Endothelial cell of umbilical vein (primary cell): ENCODE results near the gene CASK. TPM values are rescaled to one million over a fixed set of nuclear protein-coding genes. Genes with fewer than 3 reads are reported as not detected.
A peak's percentile ranks its signal among the peaks of the same experiment; 100 is the strongest.

Experiments
- BruUV-seq: library from RNA; stranded (reverse); fragments of 400-500 nt; replicated peaks from 2 replicates; lab custom pipeline; 2021; lab: Mats Ljungman, UMichigan
- CTCF ChIA-PET: fragments of 300-600, 350-600 bp; sonication (Branson Sonifier 250); formaldehyde crosslinking; loops from one replicate; lab custom pipeline; 2021; ENCODE audit warnings: antibody characterized with exemption, inconsistent platforms; lab: Charles Lee
- POLR2A ChIA-PET: fragments of 300-600, 350-600 bp; sonication (Branson Sonifier 250); formaldehyde crosslinking; loops from one replicate; lab custom pipeline; 2021; ENCODE audit warnings: antibody characterized with exemption, inconsistent platforms; lab: Charles Lee
- DNase-seq: peaks from one replicate; pipeline ENCODE4 v3.0.0-alpha.2; 2011; ENCODE audit warnings: low read depth, low spot score
- FAIRE-seq: peaks from 2 replicates; lab custom pipeline; 2011; peaks lifted over from hg19 to GRCh38; lab: Jason Lieb, UNC
- H2AFZ ChIP-seq: 2 replicates; pipeline ENCODE4 v1.6.0; 2012; ENCODE audit warnings: low read depth, low read length, control low read depth, inconsistent platforms
- H3K27ac ChIP-seq: 2 replicates; pipeline ENCODE4 v1.5.1; 2011; ENCODE audit warnings: low read depth, mild to moderate bottlenecking, control low read depth, low read length, moderate library complexity; ENCODE audit not compliant: insufficient read depth
- H3K27me3 ChIP-seq, 2 experiments: 2 replicates each; pipeline versions ENCODE4 v1.6.0 to v1.6.1; 2011; ENCODE audit warnings: low read length in 2 of 2, mixed read lengths in 1 of 2; ENCODE audit not compliant: control insufficient read depth in 2 of 2, insufficient read depth in 2 of 2
- H3K36me3 ChIP-seq, 2 experiments: 2 replicates in 1 of 2; 3 replicates in 1 of 2; pipeline ENCODE4 v1.5.1; 2011; ENCODE audit warnings: low read length in 2 of 2, mild to moderate bottlenecking in 1 of 2, moderate library complexity in 1 of 2; ENCODE audit not compliant: control insufficient read depth in 2 of 2, insufficient read depth in 2 of 2; ENCODE audit errors: extremely low read depth in 1 of 2
- H3K4me1 ChIP-seq: 3 replicates; pipeline ENCODE4 v1.5.1; 2011; ENCODE audit warnings: mild to moderate bottlenecking, low read length; ENCODE audit not compliant: control insufficient read depth, insufficient read depth; ENCODE audit errors: extremely low read depth
- H3K4me2 ChIP-seq: 2 replicates; pipeline ENCODE4 v1.6.1; 2011; ENCODE audit warnings: low read length, control low read depth, mixed read lengths; ENCODE audit not compliant: insufficient read depth
- H3K4me3 ChIP-seq, 3 experiments: fragments of 200-600 bp in 1 of 3; sonication (generic), shearing (Covaris generic) in 1 of 3; replicated peaks in 1 of 3; 2 replicates each; pipeline ENCODE4 v1.5.1; 2011 to 2016; ENCODE audit warnings: control low read depth in 3 of 3, low read length in 3 of 3, mild to moderate bottlenecking in 2 of 3, inconsistent platforms in 1 of 3, low read depth in 1 of 3, moderate library complexity in 1 of 3; ENCODE audit not compliant: insufficient read depth in 1 of 3
- H3K79me2 ChIP-seq: 2 replicates; pipeline ENCODE4 v1.6.0; 2012; ENCODE audit warnings: low read length, inconsistent platforms; ENCODE audit not compliant: control insufficient read depth, insufficient read depth
- H3K9ac ChIP-seq: replicated peaks from 2 replicates; pipeline ENCODE3; 2011; ENCODE audit warnings: low read length, control low read depth; ENCODE audit not compliant: insufficient read depth; ENCODE audit errors: extremely low read depth
- H3K9me1 ChIP-seq: replicated peaks from 3 replicates; pipeline ENCODE4 v1.6.0; 2011; ENCODE audit warnings: mild to moderate bottlenecking, low read length; ENCODE audit not compliant: control insufficient read depth, insufficient read depth; ENCODE audit errors: extremely low read depth
- H3K9me3 ChIP-seq: replicated peaks from 2 replicates; pipeline ENCODE4 v1.5.1; 2012; ENCODE audit warnings: low read length, inconsistent platforms; ENCODE audit not compliant: control insufficient read depth, insufficient read depth
- H4K20me1 ChIP-seq: replicated peaks from 2 replicates; pipeline ENCODE3; 2011; ENCODE audit warnings: mild to moderate bottlenecking, low read length; ENCODE audit not compliant: control insufficient read depth, insufficient read depth; ENCODE audit errors: extremely low read depth
- EZH2 ChIP-seq: IDR thresholded peaks from 2 replicates; pipeline ENCODE4 v1.6.1; 2012; ENCODE audit warnings: borderline replicate concordance, low read depth, mild to moderate bottlenecking, moderate library complexity, low read length, inconsistent platforms; ENCODE audit not compliant: severe bottlenecking
- FOS ChIP-seq: IDR thresholded peaks from 2 replicates; pipeline ENCODE4 v1.6.1; 2011; ENCODE audit warnings: mild to moderate bottlenecking, low read length, moderate library complexity, borderline replicate concordance; ENCODE audit not compliant: insufficient read depth
- GATA2 ChIP-seq: IDR thresholded peaks from 2 replicates; pipeline ENCODE4 v1.7.0; 2011; ENCODE audit warnings: low read depth, mild to moderate bottlenecking, moderate library complexity, mixed read lengths, low read length; ENCODE audit not compliant: insufficient read length, insufficient read depth
- MYC ChIP-seq: IDR thresholded peaks from one replicate; pipeline ENCODE4 v1.6.1; 2011; ENCODE audit warnings: mild to moderate bottlenecking, low read depth, low read length
- dilution Hi-C: fragments of 300-500 bp; cut with MboI; formaldehyde crosslinking; loops from one replicate; pipeline ENCODE4 v1.15.0; 2019; ENCODE audit warnings: low sequenced_read_pairs; ENCODE audit not compliant: extremely low pct_ligation_motif_present
- intact Hi-C: fragments of 100-400 bp; cut with micrococcal nuclease; formaldehyde crosslinking; loops from one replicate; pipeline ENCODE4 v1.10.0; 2022
- polyA plus RNA-seq, 4 experiments: library from polyadenylated mRNA; depleted of rRNA in 3 of 4; stranded (reverse) in 3 of 4; unstranded in 1 of 4; fragments of >200 nt; gene quantifications; 2 replicates each; pipeline versions ENCODE4 v1.2.1 to v1.2.3, GENCODE V29; 2011 to 2012; ENCODE audit warnings: missing spikeins in 1 of 4
- total RNA-seq: library from RNA; stranded (reverse); gene quantifications from 2 replicates; pipeline ENCODE4 v1.2.3, GENCODE V29; 2021
- TF ChIP-seq, protein P1 (sequence below), 2 donors: IDR thresholded peaks; 1 replicate in 1 of 2; 2 replicates in 1 of 2; pipeline ENCODE4 v1.5.1; 2011; ENCODE audit warnings: low read length in 2 of 2, mild to moderate bottlenecking in 2 of 2, moderate library complexity in 2 of 2, control low read depth in 1 of 2, inconsistent platforms in 1 of 2, low read depth in 1 of 2; ENCODE audit not compliant: insufficient read depth in 1 of 2; ENCODE audit errors: extremely low read depth in 1 of 2

The CASK gene
- total and polyA plus RNA-seq, 2 donors (not counting 3 experiments of a cell fraction or from before 2014, with no cell fraction given): 6.4 to 30.4 TPM

DNA sequence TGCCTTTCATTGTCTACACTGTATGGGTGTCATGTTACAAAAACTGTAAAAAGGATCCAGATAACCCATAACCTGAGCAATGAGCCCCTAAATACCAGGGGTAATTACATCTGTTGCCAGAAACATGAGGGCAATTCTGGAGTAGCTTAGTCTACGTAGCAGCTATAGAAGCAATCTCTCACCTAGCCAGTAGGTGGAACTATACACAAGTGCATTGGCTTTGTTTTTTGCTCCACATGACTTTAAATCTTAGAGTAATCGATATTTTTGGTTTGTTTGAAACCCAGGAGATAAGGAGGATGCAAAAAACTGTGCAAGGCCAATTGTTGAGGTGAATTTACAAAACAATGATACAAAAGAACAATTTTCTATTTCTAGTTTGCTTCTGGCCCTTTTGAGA is 141.9 kb downstream of the CASK start:
- no peaks in the 10 kb centered on the region for H3K9me1 ChIP-seq
- no peak overlapping the region for H3K27ac ChIP-seq
- dilution Hi-C loops: no loop called here
- H2AFZ ChIP-seq: no peak overlapping the region
- CTCF ChIA-PET: interaction anchor here (0.6 to 2.3 kb wide), 18 partner anchors 8 to 1969 kb away, joined by 3 to 21 read pairs (median 4); partner anchors contain the start of gene CASK
- H3K79me2 ChIP-seq: no peaks in the 10 kb centered on the region
- no peak for TF ChIP-seq MYC
- TF ChIP-seq EZH2: no peak
- TF ChIP-seq, protein P1, sequence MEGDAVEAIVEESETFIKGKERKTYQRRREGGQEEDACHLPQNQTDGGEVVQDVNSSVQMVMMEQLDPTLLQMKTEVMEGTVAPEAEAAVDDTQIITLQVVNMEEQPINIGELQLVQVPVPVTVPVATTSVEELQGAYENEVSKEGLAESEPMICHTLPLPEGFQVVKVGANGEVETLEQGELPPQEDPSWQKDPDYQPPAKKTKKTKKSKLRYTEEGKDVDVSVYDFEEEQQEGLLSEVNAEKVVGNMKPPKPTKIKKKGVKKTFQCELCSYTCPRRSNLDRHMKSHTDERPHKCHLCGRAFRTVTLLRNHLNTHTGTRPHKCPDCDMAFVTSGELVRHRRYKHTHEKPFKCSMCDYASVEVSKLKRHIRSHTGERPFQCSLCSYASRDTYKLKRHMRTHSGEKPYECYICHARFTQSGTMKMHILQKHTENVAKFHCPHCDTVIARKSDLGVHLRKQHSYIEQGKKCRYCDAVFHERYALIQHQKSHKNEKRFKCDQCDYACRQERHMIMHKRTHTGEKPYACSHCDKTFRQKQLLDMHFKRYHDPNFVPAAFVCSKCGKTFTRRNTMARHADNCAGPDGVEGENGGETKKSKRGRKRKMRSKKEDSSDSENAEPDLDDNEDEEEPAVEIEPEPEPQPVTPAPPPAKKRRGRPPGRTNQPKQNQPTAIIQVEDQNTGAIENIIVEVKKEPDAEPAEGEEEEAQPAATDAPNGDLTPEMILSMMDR (IDR thresholded peaks at IDR 0.05; ENCODE audit: extremely low read depth in 1 of 2, insufficient read depth in 1 of 2, low read depth in 1 of 2, low read length in 2 of 2): peak; percentile 48 to 49
- no peaks in the 10 kb centered on the region for H3K27me3 ChIP-seq
- BruUV-seq: no TSS peak
- POLR2A ChIA-PET: no interaction called here
- no peaks in the 10 kb centered on the region for H4K20me1 ChIP-seq
- peak; percentile 43 for FAIRE-seq
- no peak overlapping the region for H3K9ac ChIP-seq
- H3K4me3 ChIP-seq: no peak overlapping the region
- no peaks in the 10 kb centered on the region for H3K9me3 ChIP-seq
- H3K4me2 ChIP-seq: no peak overlapping the region
- intact Hi-C loops: loop anchor here (2.0 to 5.0 kb wide), 3 partner anchors 141 to 1776 kb away; partner anchors contain the start of gene CASK
- peaks cover 12% of the 10 kb centered on the region for H3K4me1 ChIP-seq
- H3K36me3 ChIP-seq: no peaks in the 10 kb centered on the region
- peak; percentile 49 for DNase-seq

DNA sequence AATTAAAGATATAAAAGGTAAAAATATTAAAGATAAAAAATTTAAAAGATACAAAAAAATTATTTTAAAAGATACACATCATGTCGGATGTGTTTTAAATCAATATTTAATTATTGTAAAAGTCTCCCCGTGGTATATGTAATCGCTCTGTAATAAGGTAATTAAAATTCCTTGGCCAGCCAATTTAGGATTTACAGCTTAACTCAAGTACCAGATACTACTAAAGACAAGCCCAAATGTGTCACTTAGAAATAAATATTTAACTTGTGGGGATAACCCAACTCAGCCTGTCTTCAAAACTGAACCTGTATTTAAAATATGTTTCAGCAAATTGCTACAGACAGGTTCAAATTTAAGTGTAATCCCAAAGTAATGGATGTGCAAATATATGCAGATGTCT is 143.4 kb downstream of the CASK start:
- Histone ChIP-seq H3K4me2 (no peak overlapping the region), H4K20me1 (no peaks in the 10 kb centered on the region), H2AFZ (no peak overlapping the region), H3K79me2 (no peaks in the 10 kb centered on the region), H3K9ac (no peak overlapping the region), H3K27me3 (no peaks in the 10 kb centered on the region), H3K4me1 (peaks cover 12% of the 10 kb centered on the region), H3K9me3 (no peaks in the 10 kb centered on the region), H3K27ac (no peak overlapping the region), H3K36me3 (no peaks in the 10 kb centered on the region), H3K4me3 (no peak overlapping the region), H3K9me1 (no peaks in the 10 kb centered on the region)
- TF ChIP-seq FOS: no peak
- TF ChIP-seq GATA2: no peak
- TF ChIP-seq EZH2: no peak
- DNase-seq: no peak
- FAIRE-seq: peak; percentile 68
- CTCF ChIA-PET: interaction anchor here (0.6 to 1.6 kb wide), 3 partner anchors 20 to 221 kb away, joined by 3 to 5 read pairs (median 4); no protein-coding TSS in a partner anchor
- intact Hi-C loops: loop anchor here (2.0 to 5.0 kb wide), 3 partner anchors 142 to 1777 kb away; partner anchors contain the start of gene CASK
- no TSS peak for BruUV-seq
- POLR2A ChIA-PET: no interaction called here
- dilution Hi-C loops: no loop called here
